Natural killer cell (primary cell): Measurements from ENCODE around the gene ATG10. TPM values are rescaled to one million over a fixed set of nuclear protein-coding genes. Genes with fewer than 3 reads are reported as not detected.
"Not testable (repeated sequence)": the region's sequence is repeated elsewhere in the genome, so short reads cannot be mapped to it uniquely, and the experiment has no call there.

Experiments
- ATAC-seq, 3 donors: fragments of 150-1000 bp in 2 of 3; fragments of 200-7000 bp in 1 of 3; cut with Tn5 transposase; 1 replicate in 1 of 3; 2 replicates in 2 of 3; pipeline ENCODE4 v1.10.0; 2021; ENCODE audit warnings: mild to moderate bottlenecking in 2 of 3, moderate library complexity in 2 of 3
- DNase-seq, 2 donors: peaks; one replicate each; pipeline versions ENCODE4 v3.0.0 to v3.0.0-alpha.2; 2013 to 2021; ENCODE audit warnings: mixed read lengths in 1 of 2
- H3K27ac ChIP-seq: one replicate; pipeline ENCODE4 v1.5.1; 2013; ENCODE audit warnings: mild to moderate bottlenecking, low read length
- H3K27me3 ChIP-seq: one replicate; pipeline ENCODE4 v1.6.1; 2013; ENCODE audit warnings: low read length; ENCODE audit not compliant: control insufficient read depth, insufficient read depth
- H3K36me3 ChIP-seq: one replicate; pipeline ENCODE4 v1.6.1; 2013; ENCODE audit warnings: low read length; ENCODE audit not compliant: control insufficient read depth, insufficient read depth
- H3K4me1 ChIP-seq: one replicate; pipeline ENCODE4 v1.6.1; 2013; ENCODE audit warnings: low read length; ENCODE audit not compliant: control insufficient read depth, insufficient read depth
- H3K4me3 ChIP-seq: one replicate; pipeline ENCODE4 v1.5.1; 2013; ENCODE audit warnings: low read length
- H3K9me3 ChIP-seq: one replicate; pipeline ENCODE4 v1.6.1; 2013; ENCODE audit warnings: low read length; ENCODE audit not compliant: control insufficient read depth, insufficient read depth
- H3K27ac Mint-ChIP-seq, 2 donors: one replicate each; pipeline ENCODE4 v1.8.0; 2022; ENCODE audit warnings: mild to moderate bottlenecking in 2 of 2, mixed read lengths in 2 of 2, moderate library complexity in 1 of 2
- H3K27me3 Mint-ChIP-seq, 2 donors: one replicate each; pipeline ENCODE4 v1.8.0; 2022; ENCODE audit warnings: low read depth in 2 of 2, mixed read lengths in 2 of 2
- H3K36me3 Mint-ChIP-seq: one replicate; pipeline ENCODE4 v1.8.0; 2022; ENCODE audit warnings: mixed read lengths
- H3K4me1 Mint-ChIP-seq, 2 donors: one replicate each; pipeline ENCODE4 v1.8.0; 2022; ENCODE audit warnings: mixed read lengths in 2 of 2
- H3K4me3 Mint-ChIP-seq: one replicate; pipeline ENCODE4 v1.8.0; 2022; ENCODE audit warnings: mild to moderate bottlenecking, moderate library complexity, mixed read lengths
- H3K9me3 Mint-ChIP-seq, 2 donors: one replicate each; pipeline ENCODE4 v1.8.0; 2022; ENCODE audit warnings: mixed read lengths in 2 of 2
- CTCF ChIP-seq: fragments of 200-600 bp; IDR thresholded peaks from one replicate; pipeline ENCODE4 v1.8.0; 2022; ENCODE audit warnings: antibody characterized with exemption
- WGBS: methylation state at CpG from one replicate; pipeline ENCODE4 v1.1.7; 2013; ENCODE audit warnings: missing lambda C conversion rate; ENCODE audit not compliant: insufficient coverage; 5-methylcytosine and 5-hydroxymethylcytosine counted together
- intact Hi-C: fragments of 100-400 bp; cut with micrococcal nuclease; formaldehyde crosslinking; loops from one replicate; pipeline ENCODE4 v1.14.2; 2022
- total RNA-seq, 4 donors: library from RNA; stranded (reverse); fragments of 120-200 nt in 1 of 4; gene quantifications; one replicate each; pipeline versions ENCODE4 v1.2.3 to v1.2.4, GENCODE V29; 2013 to 2022

Gene ATG10
- total RNA-seq, 3 donors from 2014 or later (not counting 1 experiment from before 2014, with no cell fraction given), result 9.0 to 11.5 (median 11.4) TPM

GRCh38 chr5:82058710-82059109, 86.9 kb downstream of the ATG10 start:
- H3K9me3 Mint-ChIP-seq, result no peaks in the 10 kb centered on the region
- no peak overlapping the region for H3K27ac Mint-ChIP-seq
- Histone ChIP-seq H3K27me3 (no peaks in the 10 kb centered on the region), H3K27ac (no peak overlapping the region), H3K36me3 (no peaks in the 10 kb centered on the region), H3K9me3 (no peaks in the 10 kb centered on the region), H3K4me3 (no peak overlapping the region), H3K4me1 (no peaks in the 10 kb centered on the region)
- DNase-seq (no peak), ATAC-seq (no peak)
- H3K4me1 Mint-ChIP-seq, result peaks cover 8 to 10% of the 10 kb centered on the region in 2 donors
- H3K36me3 Mint-ChIP-seq, result no peaks in the 10 kb centered on the region
- H3K4me3 Mint-ChIP-seq, result no peak overlapping the region
- intact Hi-C loops, result no loop called here
- H3K27me3 Mint-ChIP-seq, result no peaks in the 10 kb centered on the region
- TF ChIP-seq CTCF, result no peak
- 42% methylated on average over 1 of the region's 1 CpG for WGBS

DNA sequence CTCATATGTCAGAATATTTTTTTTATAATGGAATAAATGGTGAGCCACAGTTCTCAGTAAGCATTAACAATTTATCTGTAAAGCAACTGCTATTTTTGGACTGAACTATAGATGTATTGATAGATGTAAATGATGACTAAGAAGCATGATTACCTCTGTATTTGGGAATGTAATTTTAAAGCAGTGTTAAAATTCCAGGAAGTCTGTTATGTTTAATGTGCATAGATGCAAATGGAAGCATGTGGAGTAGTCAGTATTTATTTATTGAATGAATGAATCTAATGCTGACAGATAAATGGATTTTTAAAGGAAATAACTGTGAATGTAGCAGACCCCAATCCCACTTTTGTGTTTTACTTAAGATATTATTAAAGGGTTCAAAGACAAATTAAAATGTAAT, 95.0 kb downstream of the ATG10 start:
- Mint-ChIP-seq H3K27me3 (no peaks in the 10 kb centered on the region), H3K9me3 (no peaks in the 10 kb centered on the region), H3K36me3 (no peaks in the 10 kb centered on the region), H3K27ac (peak overlapping the region in 1 of 2 donors; percentile 38), H3K4me3 (no peak overlapping the region), H3K4me1 (no peaks in the 10 kb centered on the region)
- intact Hi-C loops, result no loop called here
- H3K9me3 ChIP-seq, result no peaks in the 10 kb centered on the region
- no peak overlapping the region for H3K4me3 ChIP-seq
- no peaks in the 10 kb centered on the region for H3K4me1 ChIP-seq
- DNase-seq, result no peak
- ATAC-seq, result no peak
- no peaks in the 10 kb centered on the region for H3K36me3 ChIP-seq
- no peak overlapping the region for H3K27ac ChIP-seq
- H3K27me3 ChIP-seq, result no peaks in the 10 kb centered on the region
- no peak for TF ChIP-seq CTCF

GRCh38 chr5:82068042-82068441, 96.2 kb downstream of the ATG10 start:
- H3K4me3 ChIP-seq, ATAC-seq, H3K27me3 Mint-ChIP-seq, H3K36me3 Mint-ChIP-seq, H3K9me3 ChIP-seq, H3K4me1 ChIP-seq, H3K27me3 ChIP-seq, H3K4me1 Mint-ChIP-seq, H3K27ac ChIP-seq, H3K36me3 ChIP-seq, DNase-seq, H3K9me3 Mint-ChIP-seq, intact Hi-C loops: not testable (repeated sequence)
- Mint-ChIP-seq H3K27ac (peak overlapping the region; percentile 38 to 74), H3K4me3 (peak overlapping the region; percentile 57)
- WGBS, result 100% methylated on average over 1 of the region's 3 CpGs

- intact Hi-C loops, result no loop called here
- no peaks in the 10 kb centered on the region for H3K4me1 ChIP-seq
- peak overlapping the region; percentile 24 for H3K4me3 ChIP-seq
- WGBS, result no CpG with 5 or more reads among the region's 2 CpGs
- no peaks in the 10 kb centered on the region for H3K9me3 ChIP-seq
- Mint-ChIP-seq H3K4me3 (peak overlapping the region; percentile 81), H3K27ac (peak overlapping the region in 1 of 2 donors; percentile 74), H3K27me3 (no peaks in the 10 kb centered on the region), H3K36me3 (no peaks in the 10 kb centered on the region), H3K4me1 (no peaks in the 10 kb centered on the region), H3K9me3 (no peaks in the 10 kb centered on the region)
- no peak overlapping the region for H3K27ac ChIP-seq
- no peaks in the 10 kb centered on the region for H3K36me3 ChIP-seq
- no peaks in the 10 kb centered on the region for H3K27me3 ChIP-seq
- DNase-seq, result peak in 1 of 2 donors; percentile 38
- no peak for TF ChIP-seq CTCF
- peak in 2 of 3 donors; percentile 53 to 61 for ATAC-seq
Measured at GRCh38 chr5:82068723-82069122, 96.9 kb downstream of the ATG10 start.
